Gastrocnemius medialis (tissue), 4 donors: ENCODE data around the gene CARD14. TPM values are rescaled to one million over a fixed set of nuclear protein-coding genes. Genes with fewer than 3 reads are reported as not detected.

ENCODE experiments used
- ATAC-seq, 2 donors: fragments of 150-250 bp; one replicate each; pipeline ENCODE4 v1.9.1; 2016
- DNase-seq, 2 donors: peaks; one replicate each; pipeline ENCODE4 v3.0.0-alpha.2; 2019
- H3K27ac ChIP-seq, 4 donors: fragments of 200-600 bp; sonication (generic); 1 replicate in 1 of 4; 2 replicates in 3 of 4; pipeline ENCODE4 v1.5.1; 2016 to 2018; ENCODE audit warnings: mild to moderate bottlenecking in 2 of 4, moderate library complexity in 1 of 4
- H3K27me3 ChIP-seq, 3 donors: fragments of 200-600 bp; sonication (generic) in 2 of 3; 1 replicate in 1 of 3; 2 replicates in 2 of 3; pipeline versions ENCODE4 v1.5.1 to v1.6.0; 2016 to 2019; ENCODE audit warnings: mild to moderate bottlenecking in 1 of 3, moderate library complexity in 1 of 3
- H3K36me3 ChIP-seq, 2 donors: fragments of 200-600 bp; sonication (generic) in 1 of 2; one replicate each; pipeline ENCODE4 v1.5.1; 2017 to 2018
- H3K4me1 ChIP-seq, 2 donors: fragments of 200-600 bp; sonication (generic) in 1 of 2; one replicate each; pipeline ENCODE4 v1.5.1; 2016 to 2017; ENCODE audit warnings: mild to moderate bottlenecking in 2 of 2
- H3K4me3 ChIP-seq, 4 donors: fragments of 200-600 bp; sonication (generic) in 3 of 4; 1 replicate in 1 of 4; 2 replicates in 3 of 4; pipeline ENCODE4 v1.5.1; 2016 to 2019; ENCODE audit warnings: mild to moderate bottlenecking in 2 of 4
- H3K9me3 ChIP-seq, 3 donors: fragments of 200-600 bp; sonication (generic) in 2 of 3; 1 replicate in 1 of 3; 2 replicates in 2 of 3; pipeline ENCODE4 v1.5.1; 2016 to 2019
- POLR2A ChIP-seq, 2 donors: fragments of 450-650 bp; IDR thresholded peaks; one replicate each; pipeline ENCODE4 v1.6.1; 2017; ENCODE audit warnings: antibody characterized with exemption in 2 of 2, mild to moderate bottlenecking in 2 of 2, moderate library complexity in 2 of 2
- in situ Hi-C, 4 donors: fragments of 200-750 bp; cut with MboI; loops; one replicate each; pipeline versions ENCODE4 v1.15.0 to v1.8.0; 2017; ENCODE audit warnings: low sequenced_read_pairs in 4 of 4
- intact Hi-C: fragments of 100-400 bp; cut with DNase I; formaldehyde crosslinking; loops from one replicate; pipeline ENCODE4 v1.15.1; 2023; ENCODE audit warnings: low total_unique reads
- total RNA-seq, 4 donors: library from RNA; depleted of rRNA; stranded (reverse); fragments of >200 nt; gene quantifications; one replicate each; pipeline versions ENCODE4 v1.1.0 to v1.2.3, GENCODE V29; 2016
- TF ChIP-seq, protein P1 (sequence below), 5 experiments: fragments of 450-650 bp in 3 of 5; fragments of 200-600 bp in 2 of 5; sonication (generic) in 2 of 5; IDR thresholded peaks in 4 of 5; conservative IDR thresholded peaks in 1 of 5; 1 replicate in 4 of 5; 2 replicates in 1 of 5; pipeline ENCODE4 v1.5.1; 2016 to 2019; ENCODE audit warnings: antibody characterized with exemption in 5 of 5, mild to moderate bottlenecking in 3 of 5, moderate library complexity in 3 of 5

CARD14 gene
- total RNA-seq, 4 donors from 2014 or later: not detected

DNA sequence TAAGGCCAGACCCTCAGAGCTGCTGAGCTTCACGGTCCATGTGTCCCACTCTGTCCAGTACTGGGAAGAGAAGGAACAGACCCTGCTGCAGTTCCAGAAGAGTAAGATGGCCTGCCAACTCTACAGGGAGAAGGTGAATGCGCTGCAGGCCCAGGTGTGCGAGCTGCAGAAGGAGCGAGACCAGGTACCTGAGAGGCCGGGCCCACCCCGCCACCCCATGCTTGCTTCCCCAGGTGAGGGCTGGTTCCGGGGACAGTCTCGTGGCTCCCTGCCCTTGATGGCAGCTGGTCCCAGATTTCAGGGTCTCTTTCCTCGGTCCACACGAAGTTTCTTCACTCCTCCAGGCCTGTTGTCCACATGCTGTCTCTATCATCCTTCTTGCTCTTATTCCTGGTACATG is 20.9 kb downstream of the CARD14 start:
- DNase-seq (no peak), ATAC-seq (no peak)

DNA sequence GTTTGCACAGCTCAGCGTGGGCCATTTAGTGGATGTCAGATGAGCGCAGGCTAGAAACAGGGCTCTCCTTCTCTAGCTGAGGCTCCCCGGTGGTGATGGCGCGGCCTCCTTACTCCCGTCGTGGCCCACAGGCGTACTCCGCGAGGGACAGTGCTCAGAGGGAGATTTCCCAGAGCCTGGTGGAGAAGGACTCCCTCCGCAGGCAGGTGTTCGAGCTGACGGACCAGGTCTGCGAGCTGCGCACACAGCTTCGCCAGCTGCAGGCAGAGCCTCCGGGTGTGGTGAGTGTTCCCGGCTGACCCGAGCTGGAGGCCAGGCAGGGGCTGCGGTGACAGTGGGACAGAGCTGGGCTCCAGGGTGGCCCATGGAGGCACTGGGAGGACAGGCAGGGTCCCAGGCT is 21.4 kb downstream of the CARD14 start:
- H3K27ac ChIP-seq: no peak overlapping the region
- intact Hi-C loops (no loop called here), in situ Hi-C loops (no loop called here)
- no peak for ATAC-seq
- no peaks in the 10 kb centered on the region for H3K9me3 ChIP-seq
- H3K36me3 ChIP-seq: no peaks in the 10 kb centered on the region
- TF ChIP-seq POLR2A (IDR thresholded peaks at IDR 0.05): no peak
- TF ChIP-seq, protein P1, sequence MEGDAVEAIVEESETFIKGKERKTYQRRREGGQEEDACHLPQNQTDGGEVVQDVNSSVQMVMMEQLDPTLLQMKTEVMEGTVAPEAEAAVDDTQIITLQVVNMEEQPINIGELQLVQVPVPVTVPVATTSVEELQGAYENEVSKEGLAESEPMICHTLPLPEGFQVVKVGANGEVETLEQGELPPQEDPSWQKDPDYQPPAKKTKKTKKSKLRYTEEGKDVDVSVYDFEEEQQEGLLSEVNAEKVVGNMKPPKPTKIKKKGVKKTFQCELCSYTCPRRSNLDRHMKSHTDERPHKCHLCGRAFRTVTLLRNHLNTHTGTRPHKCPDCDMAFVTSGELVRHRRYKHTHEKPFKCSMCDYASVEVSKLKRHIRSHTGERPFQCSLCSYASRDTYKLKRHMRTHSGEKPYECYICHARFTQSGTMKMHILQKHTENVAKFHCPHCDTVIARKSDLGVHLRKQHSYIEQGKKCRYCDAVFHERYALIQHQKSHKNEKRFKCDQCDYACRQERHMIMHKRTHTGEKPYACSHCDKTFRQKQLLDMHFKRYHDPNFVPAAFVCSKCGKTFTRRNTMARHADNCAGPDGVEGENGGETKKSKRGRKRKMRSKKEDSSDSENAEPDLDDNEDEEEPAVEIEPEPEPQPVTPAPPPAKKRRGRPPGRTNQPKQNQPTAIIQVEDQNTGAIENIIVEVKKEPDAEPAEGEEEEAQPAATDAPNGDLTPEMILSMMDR (IDR thresholded peaks at IDR 0.05 in 4 of 5, conservative IDR thresholded peaks at IDR 0.05 in 1 of 5): no peak
- no peak for DNase-seq
- peaks cover 3 to 8% of the 10 kb centered on the region in 2 donors for H3K4me1 ChIP-seq
- H3K4me3 ChIP-seq: no peak overlapping the region
- peaks cover 0 to 12% (median 8%) of the 10 kb centered on the region in 3 donors for H3K27me3 ChIP-seq

More for the DNA sequence above, 20.9 kb downstream of the CARD14 start:
- peaks cover 0 to 12% (median 8%) of the 10 kb centered on the region in 3 donors for H3K27me3 ChIP-seq
- peaks cover 3 to 8% of the 10 kb centered on the region in 2 donors for H3K4me1 ChIP-seq
- H3K36me3 ChIP-seq: no peaks in the 10 kb centered on the region
- no peak overlapping the region for H3K27ac ChIP-seq
- intact Hi-C loops: no loop called here
- in situ Hi-C loops: no loop called here
- H3K9me3 ChIP-seq: no peaks in the 10 kb centered on the region
- TF ChIP-seq, protein P1 (IDR thresholded peaks at IDR 0.05 in 4 of 5, conservative IDR thresholded peaks at IDR 0.05 in 1 of 5): no peak
- TF ChIP-seq POLR2A (IDR thresholded peaks at IDR 0.05): no peak
- H3K4me3 ChIP-seq: no peak overlapping the region

DNA sequence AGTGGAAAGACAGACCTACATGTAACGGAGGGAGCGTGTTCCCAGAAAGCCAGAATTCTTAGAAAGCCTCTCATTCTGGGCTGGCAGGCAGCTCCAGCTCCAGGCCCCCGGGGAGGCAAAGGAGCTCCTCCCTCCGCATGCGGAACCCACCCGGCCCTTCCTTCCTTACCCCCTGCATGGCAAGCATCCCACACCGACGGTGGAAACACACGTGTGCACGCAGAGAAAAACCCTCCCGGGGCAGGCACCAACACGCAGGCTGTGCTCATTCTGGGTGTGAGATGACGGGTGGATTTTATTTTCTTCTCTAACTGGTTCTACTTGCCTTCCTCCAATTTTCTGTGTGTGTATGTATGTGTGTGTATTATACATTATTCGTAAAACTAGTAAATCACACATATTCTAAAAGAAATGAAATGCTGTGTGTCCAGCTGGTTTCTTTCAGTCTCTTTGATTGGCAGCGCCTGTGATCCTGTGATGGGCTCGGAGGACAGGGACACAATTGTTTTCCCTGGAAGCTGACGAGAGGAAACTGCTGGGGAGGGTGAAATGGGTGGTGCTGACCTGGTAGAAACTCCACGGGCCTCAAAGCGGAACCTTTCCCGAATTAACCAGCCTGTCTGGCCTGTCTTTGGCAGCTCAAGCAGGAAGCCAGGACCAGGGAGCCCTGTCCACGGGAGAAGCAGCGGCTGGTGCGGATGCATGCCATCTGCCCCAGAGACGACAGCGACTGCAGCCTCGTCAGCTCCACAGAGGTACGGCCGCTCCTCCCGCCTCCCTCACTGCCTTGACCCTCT is 22.2 kb downstream of the CARD14 start:
- in situ Hi-C loops (no loop called here), intact Hi-C loops (no loop called here)
- H3K9me3 ChIP-seq: no peaks in the 10 kb centered on the region
- H3K27ac ChIP-seq: peak overlapping the region in 1 of 4 donors; percentile 42
- ATAC-seq: peak in 1 of 2 donors; percentile 51
- TF ChIP-seq, protein P1 (IDR thresholded peaks at IDR 0.05 in 4 of 5, conservative IDR thresholded peaks at IDR 0.05 in 1 of 5): no peak
- TF ChIP-seq POLR2A (IDR thresholded peaks at IDR 0.05): no peak
- H3K36me3 ChIP-seq: no peaks in the 10 kb centered on the region
- peaks cover 0 to 12% (median 8%) of the 10 kb centered on the region in 3 donors for H3K27me3 ChIP-seq
- DNase-seq: no peak
- H3K4me1 ChIP-seq: peaks cover 3 to 8% of the 10 kb centered on the region in 2 donors
- H3K4me3 ChIP-seq: no peak overlapping the region

DNA sequence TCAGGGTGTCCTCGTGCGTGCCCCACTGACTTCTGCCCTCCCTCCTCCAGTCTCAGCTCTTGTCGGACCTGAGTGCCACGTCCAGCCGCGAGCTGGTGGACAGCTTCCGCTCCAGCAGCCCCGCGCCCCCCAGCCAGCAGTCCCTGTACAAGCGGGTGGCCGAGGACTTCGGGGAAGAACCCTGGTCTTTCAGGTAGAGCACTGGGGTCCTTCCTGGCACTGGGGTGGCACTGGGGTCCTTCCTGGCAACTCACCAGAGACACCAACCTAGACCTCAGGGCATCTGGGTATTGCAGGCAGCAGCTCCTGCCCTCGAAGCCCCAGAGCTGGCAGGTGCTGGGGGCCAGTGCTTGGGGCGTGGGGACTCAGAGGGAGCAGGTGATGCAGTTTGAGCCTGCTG is 25.3 kb downstream of the CARD14 start:
- peaks cover 0 to 12% (median 8%) of the 10 kb centered on the region in 3 donors for H3K27me3 ChIP-seq
- DNase-seq: no peak
- H3K4me1 ChIP-seq: no peaks in the 10 kb centered on the region
- no peak for ATAC-seq
- H3K4me3 ChIP-seq: no peak overlapping the region
- in situ Hi-C loops (no loop called here), intact Hi-C loops (no loop called here)
- no peak overlapping the region for H3K27ac ChIP-seq
- H3K9me3 ChIP-seq: no peaks in the 10 kb centered on the region
- TF ChIP-seq, protein P1 (IDR thresholded peaks at IDR 0.05 in 4 of 5, conservative IDR thresholded peaks at IDR 0.05 in 1 of 5): no peak
- no peak for TF ChIP-seq POLR2A (IDR thresholded peaks at IDR 0.05)
- no peaks in the 10 kb centered on the region for H3K36me3 ChIP-seq
